ENCODE results near the gene GATAD2A. TPM values are rescaled to one million over a fixed set of nuclear protein-coding genes. Genes with fewer than 3 reads are reported as not detected.

The GATAD2A gene
- total and polyA plus RNA-seq, 2 of the 13 experiments (the other 11 are each of a cell fraction or from before 2014, with no cell fraction given) = 16.8 to 28.6 TPM

DNA sequence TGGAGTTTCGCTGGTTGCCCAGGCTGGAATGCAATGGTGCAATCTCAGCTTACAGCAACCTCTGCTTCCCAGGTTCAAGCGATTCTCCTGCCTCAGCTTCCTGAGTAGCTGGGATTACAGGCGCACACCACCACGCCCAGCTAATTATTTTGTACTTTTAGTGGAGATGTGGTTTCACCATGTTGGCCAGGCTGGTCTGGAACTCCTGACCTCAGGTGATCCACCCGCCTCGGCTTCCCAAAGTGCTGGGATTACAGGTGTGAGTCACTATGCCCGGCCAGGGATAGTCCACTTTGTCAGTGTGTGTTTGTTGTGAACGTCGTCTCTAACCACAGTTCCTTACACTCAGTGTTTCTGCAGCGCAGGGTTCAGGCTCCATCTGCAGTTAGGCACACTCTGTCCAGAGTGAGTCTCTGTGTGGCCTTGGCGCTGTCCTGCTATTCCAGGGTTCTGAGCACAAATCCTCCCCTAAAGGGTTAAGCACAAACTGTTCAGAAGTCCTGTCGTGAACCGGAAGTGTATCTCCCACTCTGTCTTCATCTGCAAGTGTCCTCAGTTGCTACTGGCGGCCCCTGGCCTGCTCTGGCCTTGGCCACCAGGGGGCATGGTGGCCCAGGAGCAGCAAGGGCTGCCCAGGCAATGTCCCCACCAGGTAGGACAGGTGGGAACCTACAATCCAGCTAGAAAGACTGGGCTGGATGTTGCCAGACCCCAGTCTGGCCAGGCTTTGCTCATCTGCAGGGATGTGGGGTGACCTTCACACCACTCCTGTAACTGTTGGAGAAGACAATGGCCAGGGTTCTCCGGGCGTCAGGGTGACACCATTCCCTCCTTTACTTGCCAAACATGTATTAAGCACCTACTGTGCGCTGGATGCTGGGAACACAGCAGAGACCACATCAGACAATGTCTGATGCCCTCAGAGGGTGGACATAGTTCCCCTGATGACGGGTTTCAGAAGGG lies 38.8 kb upstream of the GATAD2A start (continued):
- 0 out of 2 replicates have a peak, but pooled peaks have one; percentile 24 for TF ChIP-seq ZNF770 (CRISPR knock-in tag; IDR thresholded peaks at IDR 0.05)
- TF ChIP-seq CC2D1A (CRISPR knock-in tag; IDR thresholded peaks at IDR 0.05) = no peak
- 0 out of 2 replicates have a peak, but pooled peaks have one; percentile 33 for TF ChIP-seq ZNF337 (CRISPR knock-in tag; IDR thresholded peaks at IDR 0.05; ENCODE audit: borderline replicate concordance, low read depth)
- no peak for TF ChIP-seq SCMH1 (CRISPR knock-in tag; IDR thresholded peaks at IDR 0.05; ENCODE audit: borderline replicate concordance)
- TF ChIP-seq, protein P1, sequence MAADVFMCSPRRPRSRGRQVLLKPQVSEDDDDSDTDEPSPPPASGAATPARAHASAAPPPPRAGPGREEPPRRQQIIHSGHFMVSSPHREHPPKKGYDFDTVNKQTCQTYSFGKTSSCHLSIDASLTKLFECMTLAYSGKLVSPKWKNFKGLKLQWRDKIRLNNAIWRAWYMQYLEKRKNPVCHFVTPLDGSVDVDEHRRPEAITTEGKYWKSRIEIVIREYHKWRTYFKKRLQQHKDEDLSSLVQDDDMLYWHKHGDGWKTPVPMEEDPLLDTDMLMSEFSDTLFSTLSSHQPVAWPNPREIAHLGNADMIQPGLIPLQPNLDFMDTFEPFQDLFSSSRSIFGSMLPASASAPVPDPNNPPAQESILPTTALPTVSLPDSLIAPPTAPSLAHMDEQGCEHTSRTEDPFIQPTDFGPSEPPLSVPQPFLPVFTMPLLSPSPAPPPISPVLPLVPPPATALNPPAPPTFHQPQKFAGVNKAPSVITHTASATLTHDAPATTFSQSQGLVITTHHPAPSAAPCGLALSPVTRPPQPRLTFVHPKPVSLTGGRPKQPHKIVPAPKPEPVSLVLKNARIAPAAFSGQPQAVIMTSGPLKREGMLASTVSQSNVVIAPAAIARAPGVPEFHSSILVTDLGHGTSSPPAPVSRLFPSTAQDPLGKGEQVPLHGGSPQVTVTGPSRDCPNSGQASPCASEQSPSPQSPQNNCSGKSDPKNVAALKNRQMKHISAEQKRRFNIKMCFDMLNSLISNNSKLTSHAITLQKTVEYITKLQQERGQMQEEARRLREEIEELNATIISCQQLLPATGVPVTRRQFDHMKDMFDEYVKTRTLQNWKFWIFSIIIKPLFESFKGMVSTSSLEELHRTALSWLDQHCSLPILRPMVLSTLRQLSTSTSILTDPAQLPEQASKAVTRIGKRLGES (CRISPR knock-in tag; IDR thresholded peaks at IDR 0.05; ENCODE audit: borderline replicate concordance) = no peak
- no peak for TF ChIP-seq ZNF24 (IDR thresholded peaks at IDR 0.05)
- peak; percentile 93 for TF ChIP-seq PRDM10 (CRISPR knock-in tag; IDR thresholded peaks at IDR 0.05; ENCODE audit: low read depth)
- peak; percentile 83; the same call in 1 of the 2 replicates for TF ChIP-seq ZNF331 (CRISPR knock-in tag; IDR thresholded peaks at IDR 0.05)
- no peak for TF ChIP-seq ZNF709 (CRISPR knock-in tag; IDR thresholded peaks at IDR 0.05)
- TF ChIP-seq ZNF263 (CRISPR knock-in tag; IDR thresholded peaks at IDR 0.05) = peak; percentile 36; the same call in 1 of the 2 replicates
- TF ChIP-seq REST (IDR thresholded peaks at IDR 0.05; ENCODE audit: borderline replicate concordance in 1 of 2, low read depth in 1 of 2, low read length in 2 of 2) = peak in 1 of 2 experiments; percentile 37; a peak in 1 of 4 replicates
- no peak; the same call in 1 of the 2 replicates for TF ChIP-seq SIX1 (CRISPR knock-in tag; IDR thresholded peaks at IDR 0.05; ENCODE audit: borderline replicate concordance)
